ENCODE data around the gene QRICH2.

- TF ChIP-seq, protein P1, sequence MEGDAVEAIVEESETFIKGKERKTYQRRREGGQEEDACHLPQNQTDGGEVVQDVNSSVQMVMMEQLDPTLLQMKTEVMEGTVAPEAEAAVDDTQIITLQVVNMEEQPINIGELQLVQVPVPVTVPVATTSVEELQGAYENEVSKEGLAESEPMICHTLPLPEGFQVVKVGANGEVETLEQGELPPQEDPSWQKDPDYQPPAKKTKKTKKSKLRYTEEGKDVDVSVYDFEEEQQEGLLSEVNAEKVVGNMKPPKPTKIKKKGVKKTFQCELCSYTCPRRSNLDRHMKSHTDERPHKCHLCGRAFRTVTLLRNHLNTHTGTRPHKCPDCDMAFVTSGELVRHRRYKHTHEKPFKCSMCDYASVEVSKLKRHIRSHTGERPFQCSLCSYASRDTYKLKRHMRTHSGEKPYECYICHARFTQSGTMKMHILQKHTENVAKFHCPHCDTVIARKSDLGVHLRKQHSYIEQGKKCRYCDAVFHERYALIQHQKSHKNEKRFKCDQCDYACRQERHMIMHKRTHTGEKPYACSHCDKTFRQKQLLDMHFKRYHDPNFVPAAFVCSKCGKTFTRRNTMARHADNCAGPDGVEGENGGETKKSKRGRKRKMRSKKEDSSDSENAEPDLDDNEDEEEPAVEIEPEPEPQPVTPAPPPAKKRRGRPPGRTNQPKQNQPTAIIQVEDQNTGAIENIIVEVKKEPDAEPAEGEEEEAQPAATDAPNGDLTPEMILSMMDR (IDR thresholded peaks at IDR 0.05): no peak
- TF ChIP-seq POLR2A (IDR thresholded peaks at IDR 0.05): no peak
Measured at GRCh38 chr17:76309461-76309860, 1.4 kb upstream of the QRICH2 start.

Measured in Peyer's patch (tissue), 4 donors.